GM19043 (cell line): ENCODE data around the gene TMEM250.

Experiments
- ATAC-seq: cut with Tn5 transposase; IDR thresholded peaks from one replicate; pipeline ENCODE4 v1.9.1; 2021; ENCODE audit warnings: low read depth; ENCODE audit not compliant: unreplicated experiment

The TMEM250 gene

GRCh38 chr9:136133191-136133958, 14.7 kb upstream of the TMEM250 start:
- no peak for ATAC-seq

- ATAC-seq = no peak
Measured at GRCh38 chr9:136132512-136133050, 13.9 kb upstream of the TMEM250 start.

GRCh38 chr9:136131629-136132511, 13.2 kb upstream of the TMEM250 start:
- no peak for ATAC-seq

GRCh38 chr9:136129176-136129575, 10.5 kb upstream of the TMEM250 start:
- ATAC-seq = no peak

- no peak for ATAC-seq
Measured at GRCh38 chr9:136128436-136128835, 9.8 kb upstream of the TMEM250 start.

- no peak for ATAC-seq
Measured at GRCh38 chr9:136127313-136127712, 8.6 kb upstream of the TMEM250 start.

- no peak for ATAC-seq
Measured at GRCh38 chr9:136124976-136125692, 6.5 kb upstream of the TMEM250 start.

GRCh38 chr9:136122425-136123383, 4.0 kb upstream of the TMEM250 start:
- no peak for ATAC-seq

GRCh38 chr9:136121801-136122200, 3.1 kb upstream of the TMEM250 start:
- ATAC-seq = no peak

- no peak for ATAC-seq
Measured at GRCh38 chr9:136120438-136120844, 1.8 kb upstream of the TMEM250 start.

GRCh38 chr9:136119883-136120393, 1.3 kb upstream of the TMEM250 start:
- ATAC-seq = no peak

GRCh38 chr9:136119061-136119882, 597 bp upstream of the TMEM250 start:
- no peak for ATAC-seq

- no peak for ATAC-seq
Measured at GRCh38 chr9:136117916-136118319, 757 bp downstream of the TMEM250 start.

- ATAC-seq = no peak
Measured at GRCh38 chr9:136117291-136117915, 1.3 kb downstream of the TMEM250 start.

GRCh38 chr9:136116360-136117098, 2.1 kb downstream of the TMEM250 start:
- ATAC-seq = no peak

- no peak for ATAC-seq
Measured at GRCh38 chr9:136115641-136116359, 2.9 kb downstream of the TMEM250 start.

- ATAC-seq = no peak
Measured at GRCh38 chr9:136115206-136115605, 3.5 kb downstream of the TMEM250 start.
